ENCODE results near the gene CERS6. TPM values are rescaled to one million over a fixed set of nuclear protein-coding genes. Genes with fewer than 3 reads are reported as not detected.

The CERS6 gene
- polyA plus RNA-seq, 4 donors = 6.8 to 55.4 (median 21.9) TPM

GRCh38 chr2:168426861-168427260 lies 29.2 kb upstream of the CERS6 start:
- DNase-seq = no peak
- Histone ChIP-seq H3K27me3 (ENCODE audit: control insufficient read depth in 3 of 3, insufficient read depth in 3 of 3, low read length in 3 of 3) (no peaks in the 10 kb centered on the region), H3K9me3 (ENCODE audit: control insufficient read depth in 2 of 2, insufficient read depth in 1 of 2, low read depth in 1 of 2, low read length in 1 of 2) (no peaks in the 10 kb centered on the region), H3K4me1 (ENCODE audit: control insufficient read depth in 3 of 3, insufficient read depth in 2 of 3, low read depth in 1 of 3, low read length in 2 of 3) (no peaks in the 10 kb centered on the region), H3K27ac (ENCODE audit: low read depth in 1 of 3, low read length in 2 of 3) (no peak overlapping the region), H3K4me3 (ENCODE audit: low read depth in 1 of 3, low read length in 3 of 3) (no peak overlapping the region), H3K36me3 (ENCODE audit: control insufficient read depth in 3 of 3, insufficient read depth in 2 of 3, low read depth in 1 of 3, low read length in 3 of 3) (no peaks in the 10 kb centered on the region)
- WGBS, 3 donors = 91 to 94% (median 92%) methylated on average over 2 of the region's 2 CpGs
- no peak for FAIRE-seq

DNA sequence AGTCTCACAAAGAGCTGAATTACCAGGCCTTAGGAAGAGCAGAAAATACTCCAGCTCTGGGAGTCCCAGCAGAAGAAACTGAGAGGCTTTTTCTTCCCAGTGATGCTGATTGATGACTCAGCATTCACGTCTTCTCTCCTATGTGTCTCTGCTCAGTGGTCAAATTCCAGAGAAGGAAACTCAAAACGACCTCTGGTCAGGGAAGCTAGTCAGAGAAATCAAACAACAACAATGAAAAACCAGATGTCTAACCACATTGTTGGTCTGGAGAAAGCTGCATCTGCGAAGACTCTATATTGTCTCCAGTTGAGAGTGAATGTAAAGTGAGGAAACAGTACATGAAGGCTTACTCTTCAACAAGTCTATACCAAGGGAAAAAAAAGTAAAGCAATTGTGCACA lies 28.6 kb upstream of the CERS6 start:
- H3K27me3 ChIP-seq (ENCODE audit: control insufficient read depth in 3 of 3, insufficient read depth in 3 of 3, low read length in 3 of 3) = no peaks in the 10 kb centered on the region
- no peaks in the 10 kb centered on the region for H3K9me3 ChIP-seq (ENCODE audit: control insufficient read depth in 2 of 2, insufficient read depth in 1 of 2, low read depth in 1 of 2, low read length in 1 of 2)
- H3K4me1 ChIP-seq (ENCODE audit: control insufficient read depth in 3 of 3, insufficient read depth in 2 of 3, low read depth in 1 of 3, low read length in 2 of 3) = no peaks in the 10 kb centered on the region
- peak; percentile 53 to 67 for DNase-seq
- 34 to 44% (median 39%) methylated on average over 3 of the region's 3 CpGs for WGBS, 3 donors
- no peak for FAIRE-seq
- H3K36me3 ChIP-seq (ENCODE audit: control insufficient read depth in 3 of 3, insufficient read depth in 2 of 3, low read depth in 1 of 3, low read length in 3 of 3) = no peaks in the 10 kb centered on the region
- no peak overlapping the region for H3K27ac ChIP-seq (ENCODE audit: low read depth in 1 of 3, low read length in 2 of 3)
- H3K4me3 ChIP-seq (ENCODE audit: low read depth in 1 of 3, low read length in 3 of 3) = no peak overlapping the region

DNA sequence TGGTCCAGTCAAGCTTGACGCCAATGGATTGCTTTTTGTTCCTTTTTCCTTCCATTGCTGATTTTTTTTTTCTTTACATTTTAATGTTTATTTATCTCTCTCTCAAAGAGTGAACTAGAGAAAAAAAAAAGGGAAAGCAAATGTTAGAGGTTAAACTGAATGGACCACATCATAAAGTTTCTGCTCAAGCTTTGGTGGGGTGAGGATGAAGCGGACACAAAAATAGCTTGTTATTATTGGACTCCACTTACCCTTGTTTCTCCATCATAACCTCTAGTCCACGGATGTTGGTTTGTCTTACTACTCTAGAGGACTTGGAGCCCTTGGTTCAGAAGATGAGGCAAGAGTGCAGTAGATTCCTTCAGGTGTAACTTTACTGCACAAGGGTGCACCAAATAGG lies 27.6 kb upstream of the CERS6 start:
- WGBS, 3 donors = 86 to 96% (median 92%) methylated on average over 3 of the region's 3 CpGs
- no peak for DNase-seq
- Histone ChIP-seq H3K9me3 (ENCODE audit: control insufficient read depth in 2 of 2, insufficient read depth in 1 of 2, low read depth in 1 of 2, low read length in 1 of 2) (no peaks in the 10 kb centered on the region), H3K36me3 (ENCODE audit: control insufficient read depth in 3 of 3, insufficient read depth in 2 of 3, low read depth in 1 of 3, low read length in 3 of 3) (no peaks in the 10 kb centered on the region), H3K4me3 (ENCODE audit: low read depth in 1 of 3, low read length in 3 of 3) (no peak overlapping the region), H3K27ac (ENCODE audit: low read depth in 1 of 3, low read length in 2 of 3) (no peak overlapping the region), H3K27me3 (ENCODE audit: control insufficient read depth in 3 of 3, insufficient read depth in 3 of 3, low read length in 3 of 3) (no peaks in the 10 kb centered on the region), H3K4me1 (ENCODE audit: control insufficient read depth in 3 of 3, insufficient read depth in 2 of 3, low read depth in 1 of 3, low read length in 2 of 3) (no peaks in the 10 kb centered on the region)
- no peak for FAIRE-seq

DNA sequence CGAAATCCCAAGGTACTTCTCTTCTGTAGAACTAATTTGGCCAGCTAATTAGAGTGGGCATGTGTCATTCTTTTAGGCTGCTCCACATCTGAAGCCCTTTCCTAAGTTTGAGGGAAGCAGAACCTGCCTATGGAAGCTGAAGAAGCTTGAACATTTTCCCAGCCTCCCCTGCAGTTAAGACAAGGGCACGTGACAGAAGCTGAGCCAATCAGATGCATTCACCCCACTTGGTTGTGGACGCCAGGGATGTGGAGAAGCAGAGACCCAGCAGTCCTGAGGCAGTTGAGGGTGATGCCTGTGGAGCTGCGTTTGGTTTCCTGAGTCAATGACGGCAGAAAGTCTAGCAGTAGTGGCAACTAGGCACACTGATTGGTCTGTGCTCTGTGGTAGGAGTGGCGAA lies 26.1 kb upstream of the CERS6 start:
- FAIRE-seq = no peak
- DNase-seq = no peak
- no peaks in the 10 kb centered on the region for H3K27me3 ChIP-seq (ENCODE audit: control insufficient read depth in 3 of 3, insufficient read depth in 3 of 3, low read length in 3 of 3)
- H3K9me3 ChIP-seq (ENCODE audit: control insufficient read depth in 2 of 2, insufficient read depth in 1 of 2, low read depth in 1 of 2, low read length in 1 of 2) = no peaks in the 10 kb centered on the region
- H3K4me3 ChIP-seq (ENCODE audit: low read depth in 1 of 3, low read length in 3 of 3) = no peak overlapping the region
- H3K36me3 ChIP-seq (ENCODE audit: control insufficient read depth in 3 of 3, insufficient read depth in 2 of 3, low read depth in 1 of 3, low read length in 3 of 3) = no peaks in the 10 kb centered on the region
- H3K4me1 ChIP-seq (ENCODE audit: control insufficient read depth in 3 of 3, insufficient read depth in 2 of 3, low read depth in 1 of 3, low read length in 2 of 3) = peaks cover 0 to 5% (median 2%) of the 10 kb centered on the region in 3 donors
- no peak overlapping the region for H3K27ac ChIP-seq (ENCODE audit: low read depth in 1 of 3, low read length in 2 of 3)
- 88 to 92% (median 91%) methylated on average over 6 of the region's 6 CpGs for WGBS, 3 donors

DNA sequence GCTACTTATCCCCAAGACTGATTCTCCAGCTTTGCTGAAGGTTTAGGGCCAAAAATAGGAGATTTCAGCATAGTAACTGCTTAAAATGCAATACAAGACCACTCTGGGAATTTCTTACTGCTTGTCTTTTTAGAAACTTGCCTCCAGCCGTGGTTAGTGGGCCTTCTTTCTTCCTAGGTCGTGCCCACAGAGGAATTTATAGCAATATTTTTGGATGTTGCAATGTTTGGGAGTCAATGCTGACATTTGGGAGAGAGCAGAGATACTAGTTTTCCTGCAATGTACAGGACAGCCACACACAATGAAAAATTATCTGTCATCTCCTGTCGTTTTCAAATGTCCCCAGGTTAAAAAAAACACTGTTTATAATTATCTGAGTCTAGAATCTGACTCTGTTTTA lies 25.6 kb upstream of the CERS6 start:
- Histone ChIP-seq H3K4me3 (ENCODE audit: low read depth in 1 of 3, low read length in 3 of 3) (no peak overlapping the region), H3K9me3 (ENCODE audit: control insufficient read depth in 2 of 2, insufficient read depth in 1 of 2, low read depth in 1 of 2, low read length in 1 of 2) (no peaks in the 10 kb centered on the region), H3K36me3 (ENCODE audit: control insufficient read depth in 3 of 3, insufficient read depth in 2 of 3, low read depth in 1 of 3, low read length in 3 of 3) (no peaks in the 10 kb centered on the region), H3K4me1 (ENCODE audit: control insufficient read depth in 3 of 3, insufficient read depth in 2 of 3, low read depth in 1 of 3, low read length in 2 of 3) (peaks cover 0 to 5% (median 2%) of the 10 kb centered on the region in 3 donors), H3K27me3 (ENCODE audit: control insufficient read depth in 3 of 3, insufficient read depth in 3 of 3, low read length in 3 of 3) (no peaks in the 10 kb centered on the region), H3K27ac (ENCODE audit: low read depth in 1 of 3, low read length in 2 of 3) (no peak overlapping the region)
- WGBS, 3 donors = 69 to 83% (median 72%) methylated on average over 3 of the region's 3 CpGs
- DNase-seq (no peak), FAIRE-seq (no peak)

DNA sequence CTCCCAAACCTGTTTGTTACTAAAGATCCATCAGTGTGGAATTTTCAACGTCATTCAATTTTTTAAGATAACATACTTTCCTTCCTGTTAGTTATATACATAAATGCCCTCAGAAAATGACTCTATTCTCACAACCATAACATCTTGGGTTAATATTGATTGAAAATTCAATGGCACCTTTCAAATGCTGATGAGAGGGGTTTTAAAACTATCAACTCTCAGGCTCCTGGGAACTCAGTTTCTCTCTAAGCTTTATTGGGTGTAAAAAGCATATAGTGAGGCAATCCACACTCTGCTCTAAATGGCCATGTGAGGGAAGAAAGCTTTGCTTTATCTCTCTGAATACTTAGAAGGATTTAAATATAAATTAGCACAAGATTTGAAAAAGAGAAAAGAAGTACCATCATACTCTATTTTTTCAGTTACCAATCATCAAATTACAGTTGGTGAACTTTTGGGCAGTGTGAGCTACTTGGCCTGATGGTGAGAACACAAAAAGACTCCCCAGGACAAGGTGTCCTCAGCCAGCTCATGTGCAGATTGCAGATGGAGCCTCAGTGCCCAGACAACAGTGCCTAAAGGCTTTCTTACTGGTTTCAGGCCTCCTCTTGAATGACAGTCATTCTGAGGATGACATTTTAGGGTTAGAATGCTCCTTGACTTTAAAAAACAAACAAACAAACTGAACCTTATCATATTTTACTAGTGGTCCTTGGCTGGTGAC lies 24.6 kb upstream of the CERS6 start:
- Histone ChIP-seq H3K27me3 (ENCODE audit: control insufficient read depth in 3 of 3, insufficient read depth in 3 of 3, low read length in 3 of 3) (no peaks in the 10 kb centered on the region), H3K36me3 (ENCODE audit: control insufficient read depth in 3 of 3, insufficient read depth in 2 of 3, low read depth in 1 of 3, low read length in 3 of 3) (no peaks in the 10 kb centered on the region), H3K27ac (ENCODE audit: low read depth in 1 of 3, low read length in 2 of 3) (no peak overlapping the region), H3K9me3 (ENCODE audit: control insufficient read depth in 2 of 2, insufficient read depth in 1 of 2, low read depth in 1 of 2, low read length in 1 of 2) (no peaks in the 10 kb centered on the region), H3K4me1 (ENCODE audit: control insufficient read depth in 3 of 3, insufficient read depth in 2 of 3, low read depth in 1 of 3, low read length in 2 of 3) (peaks cover 0 to 5% (median 2%) of the 10 kb centered on the region in 3 donors), H3K4me3 (ENCODE audit: low read depth in 1 of 3, low read length in 3 of 3) (no peak overlapping the region)
- FAIRE-seq (no peak), DNase-seq (no peak)
- WGBS, 3 donors = 75 to 84% (median 81%) methylated on average over 1 of the region's 1 CpG

DNA sequence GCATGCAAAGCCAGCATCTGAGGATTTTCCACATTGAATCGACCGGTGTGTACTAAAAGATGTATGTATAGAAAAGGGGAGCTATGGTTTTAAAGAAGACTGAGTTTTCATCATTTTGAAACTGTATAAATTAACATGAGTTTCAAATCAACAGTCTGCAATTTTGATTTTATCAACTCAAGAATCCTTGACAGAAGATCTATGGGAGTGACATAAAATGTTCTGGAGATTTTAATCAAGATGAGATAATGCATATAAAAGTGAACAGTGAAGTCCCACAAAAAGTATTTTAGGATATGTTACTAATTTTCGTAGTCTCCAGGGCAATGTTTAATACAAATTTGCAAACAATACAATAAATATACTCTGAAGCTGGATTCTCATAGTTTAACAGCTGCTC lies 24.0 kb upstream of the CERS6 start:
- no peaks in the 10 kb centered on the region for H3K9me3 ChIP-seq (ENCODE audit: control insufficient read depth in 2 of 2, insufficient read depth in 1 of 2, low read depth in 1 of 2, low read length in 1 of 2)
- H3K4me3 ChIP-seq (ENCODE audit: low read depth in 1 of 3, low read length in 3 of 3) = no peak overlapping the region
- DNase-seq = no peak
- H3K4me1 ChIP-seq (ENCODE audit: control insufficient read depth in 3 of 3, insufficient read depth in 2 of 3, low read depth in 1 of 3, low read length in 2 of 3) = peaks cover 0 to 5% (median 2%) of the 10 kb centered on the region in 3 donors
- H3K36me3 ChIP-seq (ENCODE audit: control insufficient read depth in 3 of 3, insufficient read depth in 2 of 3, low read depth in 1 of 3, low read length in 3 of 3) = no peaks in the 10 kb centered on the region
- 77 to 93% (median 78%) methylated on average over 3 of the region's 3 CpGs for WGBS, 3 donors
- H3K27me3 ChIP-seq (ENCODE audit: control insufficient read depth in 3 of 3, insufficient read depth in 3 of 3, low read length in 3 of 3) = no peaks in the 10 kb centered on the region
- FAIRE-seq = no peak
- H3K27ac ChIP-seq (ENCODE audit: low read depth in 1 of 3, low read length in 2 of 3) = no peak overlapping the region

GRCh38 chr2:168432565-168433186 lies 23.4 kb upstream of the CERS6 start:
- no peaks in the 10 kb centered on the region for H3K9me3 ChIP-seq (ENCODE audit: control insufficient read depth in 2 of 2, insufficient read depth in 1 of 2, low read depth in 1 of 2, low read length in 1 of 2)
- WGBS, 3 donors = 55 to 79% (median 68%) methylated on average over 3 of the region's 3 CpGs
- H3K27me3 ChIP-seq (ENCODE audit: control insufficient read depth in 3 of 3, insufficient read depth in 3 of 3, low read length in 3 of 3) = no peaks in the 10 kb centered on the region
- FAIRE-seq (no peak), DNase-seq (no peak)
- no peaks in the 10 kb centered on the region for H3K36me3 ChIP-seq (ENCODE audit: control insufficient read depth in 3 of 3, insufficient read depth in 2 of 3, low read depth in 1 of 3, low read length in 3 of 3)
- H3K4me3 ChIP-seq (ENCODE audit: low read depth in 1 of 3, low read length in 3 of 3) = no peak overlapping the region
- peaks cover 0 to 5% (median 2%) of the 10 kb centered on the region in 3 donors for H3K4me1 ChIP-seq (ENCODE audit: control insufficient read depth in 3 of 3, insufficient read depth in 2 of 3, low read depth in 1 of 3, low read length in 2 of 3)
- no peak overlapping the region for H3K27ac ChIP-seq (ENCODE audit: low read depth in 1 of 3, low read length in 2 of 3)
